Keratinocyte (primary cell): ENCODE results near the gene GEMIN2. TPM values are rescaled to one million over a fixed set of nuclear protein-coding genes. Genes with fewer than 3 reads are reported as not detected.

Experiments
- DNase-seq: peaks from one replicate; pipeline ENCODE4 v3.0.0-alpha.2; 2011; ENCODE audit warnings: low read depth, missing footprints, low spot score
- FAIRE-seq: peaks from 2 replicates; lab custom pipeline; 2011; peaks lifted over from hg19 to GRCh38; lab: Jason Lieb, UNC
- H2AFZ ChIP-seq: 2 replicates; pipeline ENCODE4 v1.6.0; 2012; ENCODE audit warnings: low read length, control low read depth, inconsistent platforms; ENCODE audit not compliant: control insufficient read depth
- H3K27ac ChIP-seq: 2 replicates; pipeline ENCODE4 v1.5.1; 2011; ENCODE audit warnings: low read length; ENCODE audit not compliant: control insufficient read depth, insufficient read depth
- H3K27me3 ChIP-seq: 3 replicates; pipeline ENCODE4 v1.6.0; 2011; ENCODE audit warnings: low read length; ENCODE audit not compliant: control insufficient read depth, insufficient read depth; ENCODE audit errors: extremely low read depth
- H3K36me3 ChIP-seq, 2 experiments: 2 replicates in 1 of 2; 3 replicates in 1 of 2; pipeline ENCODE4 v1.5.1; 2011; ENCODE audit warnings: low read length in 2 of 2, mild to moderate bottlenecking in 1 of 2; ENCODE audit not compliant: control insufficient read depth in 2 of 2, insufficient read depth in 2 of 2; ENCODE audit errors: extremely low read depth in 1 of 2
- H3K4me1 ChIP-seq: 3 replicates; pipeline ENCODE4 v1.5.1; 2011; ENCODE audit warnings: low read length; ENCODE audit not compliant: control insufficient read depth, insufficient read depth; ENCODE audit errors: extremely low read depth
- H3K4me2 ChIP-seq: 3 replicates; pipeline ENCODE4 v1.6.0; 2011; ENCODE audit warnings: low read depth, low read length; ENCODE audit not compliant: control insufficient read depth, insufficient read depth; ENCODE audit errors: extremely low read depth
- H3K4me3 ChIP-seq, 3 experiments: fragments of 200-600 bp in 1 of 3; sonication (generic) in 1 of 3; 2 replicates in 2 of 3; 3 replicates in 1 of 3; pipeline ENCODE4 v1.5.1; 2011 to 2016; ENCODE audit warnings: low read length in 3 of 3, mild to moderate bottlenecking in 3 of 3, control low read depth in 2 of 3, inconsistent platforms in 1 of 3, low read depth in 1 of 3, mixed read lengths in 1 of 3, mixed run types in 1 of 3, moderate library complexity in 1 of 3; ENCODE audit not compliant: control insufficient read depth in 2 of 3, insufficient read depth in 2 of 3; ENCODE audit errors: extremely low read depth in 1 of 3
- H3K79me2 ChIP-seq: 2 replicates; pipeline ENCODE4 v1.6.0; 2012; ENCODE audit warnings: low read length; ENCODE audit not compliant: control insufficient read depth, insufficient read depth
- H3K9ac ChIP-seq: 3 replicates; pipeline ENCODE4 v1.6.0; 2011; ENCODE audit warnings: low read length; ENCODE audit not compliant: control insufficient read depth, insufficient read depth; ENCODE audit errors: extremely low read depth
- H3K9me1 ChIP-seq: 3 replicates; pipeline ENCODE4 v1.6.0; 2011; ENCODE audit warnings: low read length; ENCODE audit not compliant: control insufficient read depth, insufficient read depth; ENCODE audit errors: extremely low read depth
- H3K9me3 ChIP-seq: 2 replicates; pipeline ENCODE4 v1.5.1; 2012; ENCODE audit warnings: low read depth, low read length; ENCODE audit not compliant: control insufficient read depth
- H4K20me1 ChIP-seq: 3 replicates; pipeline ENCODE4 v1.6.0; 2011; ENCODE audit warnings: low read length; ENCODE audit not compliant: control insufficient read depth, insufficient read depth; ENCODE audit errors: extremely low read depth
- EZH2 ChIP-seq: IDR thresholded peaks from one replicate; pipeline ENCODE4 v1.6.1; 2012; ENCODE audit warnings: inconsistent platforms, mild to moderate bottlenecking, low read length, moderate library complexity
- dilution Hi-C: fragments of 300-500 bp; cut with MboI; formaldehyde crosslinking; loops from one replicate; pipeline ENCODE4 v1.7.0; 2020; ENCODE audit warnings: low sequenced_read_pairs; ENCODE audit not compliant: extremely low pct_ligation_motif_present
- polyA plus RNA-seq, 5 experiments: library from polyadenylated mRNA; depleted of rRNA in 3 of 5; stranded (reverse) in 3 of 5; stranded (forward) in 1 of 5; unstranded in 1 of 5; fragments of >200 nt; gene quantifications; 1 replicate in 1 of 5; 2 replicates in 3 of 5; 3 replicates in 1 of 5; pipeline versions ENCODE4 v1.2.1 to v1.2.3, GENCODE V29; 2011 to 2012; ENCODE audit warnings: missing spikeins in 2 of 5, low read depth in 1 of 5, low replicate concordance in 1 of 5
- TF ChIP-seq, protein P1 (sequence below), 3 experiments: IDR thresholded peaks in 1 of 3; conservative IDR thresholded peaks in 1 of 3; optimal IDR thresholded peaks in 1 of 3; 2 replicates in 2 of 3; 3 replicates in 1 of 3; pipeline versions ENCODE3 to v1.5.1; 2011; ENCODE audit warnings: low read length in 3 of 3, mild to moderate bottlenecking in 3 of 3, moderate library complexity in 2 of 3, control low read depth in 1 of 3, inconsistent platforms in 1 of 3; ENCODE audit not compliant: insufficient read depth in 2 of 3; ENCODE audit errors: extremely low read depth in 1 of 3

GEMIN2 gene
- polyA plus RNA-seq, 1 donor (not counting 4 experiments of a cell fraction or from before 2014, with no cell fraction given), result 28.7 TPM

DNA sequence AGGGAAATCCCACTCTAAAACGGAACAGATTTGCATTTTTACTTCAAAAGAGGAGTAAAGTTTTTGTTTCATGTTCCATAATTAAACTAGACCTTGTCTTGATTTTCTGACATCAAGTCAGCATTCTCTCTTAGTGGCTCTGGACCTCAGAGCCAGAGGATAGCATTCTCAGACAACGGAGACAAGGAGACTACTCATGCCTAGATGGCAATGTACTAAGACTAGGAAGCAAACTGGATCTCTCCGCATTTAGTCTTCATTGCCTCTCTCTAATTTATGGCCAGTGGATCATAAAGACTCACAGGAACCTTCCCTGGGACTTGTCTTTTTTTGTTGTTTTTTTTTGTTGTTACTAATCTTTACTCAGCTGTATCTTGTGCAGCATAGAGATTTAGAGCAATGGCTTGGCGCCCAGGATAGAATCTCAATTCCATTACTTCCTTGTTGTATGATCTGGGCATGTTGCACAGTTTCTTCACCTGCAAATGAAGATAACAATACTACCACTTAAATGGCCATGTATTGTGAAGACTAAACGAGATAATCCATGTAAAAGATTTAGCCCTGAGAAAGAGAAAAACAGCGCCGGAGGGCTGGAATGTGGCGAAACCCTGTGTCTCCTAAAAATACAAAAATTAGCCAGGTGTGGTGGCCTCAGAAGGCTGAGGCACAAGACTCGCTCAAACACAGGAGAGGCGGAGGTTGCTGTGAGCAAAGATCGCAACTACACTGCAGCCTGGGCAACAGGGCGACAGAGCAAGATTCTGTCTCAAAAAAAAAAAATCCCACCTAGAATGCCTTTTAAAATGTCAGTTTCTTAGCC is 4.0 kb upstream of the GEMIN2 start:
- FAIRE-seq, result no peak

DNA sequence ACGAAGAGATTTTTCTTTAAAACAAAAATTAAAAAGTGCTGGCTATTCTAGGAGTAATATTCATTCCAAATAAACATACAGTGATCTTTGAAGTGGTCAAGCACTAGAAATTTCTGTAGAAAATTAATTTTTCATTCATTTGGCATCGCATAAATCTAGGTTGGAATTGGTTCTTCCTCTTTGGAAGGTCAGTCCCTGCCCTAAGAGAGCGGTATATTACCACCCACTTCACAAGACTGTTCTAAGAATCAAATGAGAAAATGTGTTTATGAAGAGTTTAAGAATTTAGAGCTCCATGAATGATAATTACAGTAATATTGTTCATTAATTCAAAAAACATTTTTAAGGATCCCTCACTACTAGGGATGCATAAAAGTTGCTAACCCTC is 444 bp upstream of the GEMIN2 start:
- TF ChIP-seq EZH2, result no peak
- TF ChIP-seq, protein P1, sequence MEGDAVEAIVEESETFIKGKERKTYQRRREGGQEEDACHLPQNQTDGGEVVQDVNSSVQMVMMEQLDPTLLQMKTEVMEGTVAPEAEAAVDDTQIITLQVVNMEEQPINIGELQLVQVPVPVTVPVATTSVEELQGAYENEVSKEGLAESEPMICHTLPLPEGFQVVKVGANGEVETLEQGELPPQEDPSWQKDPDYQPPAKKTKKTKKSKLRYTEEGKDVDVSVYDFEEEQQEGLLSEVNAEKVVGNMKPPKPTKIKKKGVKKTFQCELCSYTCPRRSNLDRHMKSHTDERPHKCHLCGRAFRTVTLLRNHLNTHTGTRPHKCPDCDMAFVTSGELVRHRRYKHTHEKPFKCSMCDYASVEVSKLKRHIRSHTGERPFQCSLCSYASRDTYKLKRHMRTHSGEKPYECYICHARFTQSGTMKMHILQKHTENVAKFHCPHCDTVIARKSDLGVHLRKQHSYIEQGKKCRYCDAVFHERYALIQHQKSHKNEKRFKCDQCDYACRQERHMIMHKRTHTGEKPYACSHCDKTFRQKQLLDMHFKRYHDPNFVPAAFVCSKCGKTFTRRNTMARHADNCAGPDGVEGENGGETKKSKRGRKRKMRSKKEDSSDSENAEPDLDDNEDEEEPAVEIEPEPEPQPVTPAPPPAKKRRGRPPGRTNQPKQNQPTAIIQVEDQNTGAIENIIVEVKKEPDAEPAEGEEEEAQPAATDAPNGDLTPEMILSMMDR (optimal IDR thresholded peaks at IDR 0.05 in 1 of 3, IDR thresholded peaks at IDR 0.05 in 1 of 3, conservative IDR thresholded peaks at IDR 0.05 in 1 of 3; ENCODE audit: extremely low read depth in 1 of 3, insufficient read depth in 2 of 3, low read length in 3 of 3), result no peak
- no peaks in the 10 kb centered on the region for H3K27me3 ChIP-seq
- dilution Hi-C loops, result no loop called here
- H4K20me1 ChIP-seq, result no peaks in the 10 kb centered on the region
- peaks cover 0 to 7% of the 10 kb centered on the region in 2 experiments for H3K36me3 ChIP-seq
- H3K4me1 ChIP-seq, result peaks cover 12% of the 10 kb centered on the region
- peak overlapping the region; percentile 99 for H3K4me2 ChIP-seq
- no peaks in the 10 kb centered on the region for H3K9me1 ChIP-seq
- DNase-seq, result no peak
- no peaks in the 10 kb centered on the region for H3K9me3 ChIP-seq
- H3K4me3 ChIP-seq, result peak overlapping the region; percentile 84 to 99 (median 99)
- no peak for FAIRE-seq
- peaks cover 17% of the 10 kb centered on the region for H3K79me2 ChIP-seq
- H3K27ac ChIP-seq, result peak overlapping the region; percentile 77
- H3K9ac ChIP-seq, result peak overlapping the region; percentile 86
- H2AFZ ChIP-seq, result peak overlapping the region; percentile 99

More for the DNA sequence above, 4.0 kb upstream of the GEMIN2 start:
- H3K4me3 ChIP-seq, result no peak overlapping the region
- H3K27me3 ChIP-seq, result no peaks in the 10 kb centered on the region
- no peak for DNase-seq
- H2AFZ ChIP-seq, result no peak overlapping the region
- no peaks in the 10 kb centered on the region for H3K9me1 ChIP-seq
- H3K9ac ChIP-seq, result no peak overlapping the region
- no peaks in the 10 kb centered on the region for H3K36me3 ChIP-seq
- no peaks in the 10 kb centered on the region for H3K9me3 ChIP-seq
- dilution Hi-C loops, result no loop called here
- peaks cover 10% of the 10 kb centered on the region for H3K4me1 ChIP-seq
- no peak overlapping the region for H3K4me2 ChIP-seq
- H3K79me2 ChIP-seq, result peaks cover 10% of the 10 kb centered on the region
- H4K20me1 ChIP-seq, result no peaks in the 10 kb centered on the region
- no peak overlapping the region for H3K27ac ChIP-seq
- TF ChIP-seq, protein P1 (optimal IDR thresholded peaks at IDR 0.05 in 1 of 3, IDR thresholded peaks at IDR 0.05 in 1 of 3, conservative IDR thresholded peaks at IDR 0.05 in 1 of 3; ENCODE audit: extremely low read depth in 1 of 3, insufficient read depth in 2 of 3, low read length in 3 of 3), result no peak
- TF ChIP-seq EZH2, result no peak
